GM21723 (cell line): ENCODE measurements around the gene GOLGA6L9.
A peak's percentile ranks its signal among the peaks of the same experiment; 100 is the strongest.
"Not testable (repeated sequence)": the region's sequence is repeated elsewhere in the genome, so short reads cannot be mapped to it uniquely, and the experiment has no call there.

Experiments used
- ATAC-seq: cut with Tn5 transposase; IDR thresholded peaks from one replicate; pipeline ENCODE4 v1.9.1; 2021; ENCODE audit warnings: mild to moderate bottlenecking, moderate library complexity; ENCODE audit not compliant: unreplicated experiment

Gene GOLGA6L9, protein sequence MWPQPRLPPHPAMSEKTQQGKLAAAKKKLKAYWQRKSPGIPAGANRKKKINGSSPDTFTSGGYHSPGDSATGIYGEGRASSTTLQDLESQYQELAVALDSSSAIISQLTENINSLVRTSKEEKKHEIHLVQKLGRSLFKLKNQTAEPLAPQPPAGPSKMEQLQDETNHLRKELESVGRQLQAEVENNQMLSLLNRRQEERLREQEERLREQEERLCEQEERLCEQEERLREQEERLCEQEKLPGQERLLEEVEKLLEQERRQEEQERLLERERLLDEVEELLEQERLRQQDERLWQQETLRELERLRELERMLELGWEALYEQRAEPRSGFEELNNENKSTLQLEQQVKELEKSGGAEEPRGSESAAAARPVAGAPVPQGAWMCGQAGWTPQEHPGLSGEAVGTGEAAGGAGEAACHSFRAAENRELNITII

GRCh38 chr15:82429693-82430092, at the start of gene GOLGA6L9:
GOLGA6L9 (plus strand) TSS chr15:82429816; CDS start chr15:82430080, 264 bp downstream.
- not testable (repeated sequence) for ATAC-seq

- ATAC-seq: not testable (repeated sequence)
Observed at GRCh38 chr15:82381330-82381955, 48.2 kb upstream of the GOLGA6L9 start.

DNA sequence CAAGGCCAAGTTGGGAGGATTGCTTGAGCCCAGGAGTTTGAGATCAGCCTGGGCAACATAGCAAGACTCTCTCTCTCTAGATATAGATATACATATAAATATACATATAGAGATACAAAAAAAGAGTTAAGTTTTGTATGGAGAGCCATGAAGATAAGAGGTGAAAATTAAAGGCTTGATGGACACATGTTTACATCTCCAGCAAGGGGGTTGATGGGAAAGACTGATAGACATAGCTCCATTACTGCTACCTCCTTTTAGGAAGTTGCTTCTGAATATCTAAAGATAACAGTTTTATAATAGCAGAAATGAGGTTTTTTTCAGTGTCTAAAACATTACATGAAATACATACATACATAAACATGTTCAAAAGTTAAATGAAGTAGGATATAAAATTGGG, 42.4 kb upstream of the GOLGA6L9 start:
- ATAC-seq: not testable (repeated sequence)

GRCh38 chr15:82390152-82390551, 39.5 kb upstream of the GOLGA6L9 start:
- ATAC-seq: not testable (repeated sequence)

- not testable (repeated sequence) for ATAC-seq
Observed at GRCh38 chr15:82392077-82392476, 37.5 kb upstream of the GOLGA6L9 start.

GRCh38 chr15:82393671-82394070, 35.9 kb upstream of the GOLGA6L9 start:
- no peak for ATAC-seq

GRCh38 chr15:82395788-82396187, 33.8 kb upstream of the GOLGA6L9 start:
- ATAC-seq: not testable (repeated sequence)

GRCh38 chr15:82397817-82398216, 31.8 kb upstream of the GOLGA6L9 start:
- no peak for ATAC-seq

- ATAC-seq: peak; percentile 16
Observed at GRCh38 chr15:82398785-82399184, 30.8 kb upstream of the GOLGA6L9 start.

DNA sequence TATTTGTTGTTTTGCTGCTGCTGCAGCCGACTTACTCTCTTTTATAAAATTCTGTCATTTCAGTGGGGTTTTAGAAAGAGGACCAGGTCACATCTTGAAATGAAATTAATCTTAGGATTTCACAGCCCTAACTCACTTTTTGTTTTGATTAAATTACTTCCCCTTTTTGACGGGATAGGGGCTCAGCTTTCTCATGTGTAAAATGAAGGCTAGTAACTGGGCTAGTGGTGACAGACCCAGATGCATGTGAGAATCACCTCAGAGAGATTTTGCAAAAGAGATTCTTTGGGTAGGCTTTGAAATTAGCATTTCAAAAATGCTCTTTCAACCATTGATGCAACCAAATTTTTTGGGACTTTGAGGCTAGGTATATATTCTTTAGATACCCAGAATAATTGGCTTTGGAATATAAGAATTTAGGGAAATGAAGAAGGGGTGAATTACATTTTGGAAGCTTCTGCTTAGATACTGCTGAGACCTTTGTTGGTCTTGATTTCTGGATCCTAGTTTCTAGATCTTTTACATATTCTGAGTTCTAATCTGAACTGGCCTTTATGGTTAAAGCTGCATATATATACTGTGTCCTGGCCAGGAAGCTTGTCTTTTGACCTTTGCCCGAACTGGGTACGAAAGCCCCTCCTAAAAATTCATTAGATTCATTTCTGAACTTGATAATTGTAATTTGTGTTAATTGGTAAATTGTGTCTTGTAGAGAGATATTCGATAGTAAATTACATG, 30.1 kb upstream of the GOLGA6L9 start:
- ATAC-seq: peak; percentile 76

DNA sequence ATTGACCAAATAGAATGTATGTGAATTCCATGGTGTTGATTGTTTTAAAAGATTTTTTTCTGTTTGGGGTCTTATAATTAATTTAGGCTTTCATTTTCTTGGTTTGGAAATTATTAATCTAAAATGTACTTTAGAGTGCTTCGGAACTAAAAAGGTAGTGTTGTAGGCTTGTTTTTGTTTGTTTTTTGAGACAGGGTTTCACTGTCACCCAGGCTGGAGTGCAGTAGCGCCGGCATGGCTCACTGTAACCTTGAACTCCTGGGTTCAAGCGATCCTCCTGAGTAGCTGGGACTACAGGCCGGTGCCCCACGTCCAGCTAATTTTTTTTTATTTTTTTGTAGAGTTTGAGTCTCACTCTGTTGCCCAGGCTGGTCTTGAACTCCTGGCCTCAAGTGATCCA, 27.7 kb upstream of the GOLGA6L9 start:
- not testable (repeated sequence) for ATAC-seq

DNA sequence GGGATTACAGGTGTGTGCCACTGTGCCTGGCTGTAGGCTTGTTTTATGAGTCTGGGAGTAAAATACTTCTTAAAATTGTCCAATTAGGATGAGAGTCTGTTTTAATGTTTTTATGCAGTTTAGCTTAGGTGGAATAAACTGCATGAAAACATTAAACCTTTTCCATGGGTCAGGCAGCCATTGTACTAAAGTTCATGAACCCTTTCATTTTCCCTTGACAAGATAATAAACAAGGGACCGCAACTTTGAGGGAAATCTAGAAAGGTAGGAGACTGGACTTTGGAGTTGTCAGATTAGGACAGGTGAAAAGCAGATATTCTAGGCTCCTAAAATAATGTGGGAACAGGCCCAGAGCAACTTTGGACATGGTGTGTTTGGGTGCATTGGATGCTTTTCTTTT, 27.3 kb upstream of the GOLGA6L9 start:
- not testable (repeated sequence) for ATAC-seq

GRCh38 chr15:82406211-82406610, 23.4 kb upstream of the GOLGA6L9 start:
- not testable (repeated sequence) for ATAC-seq

DNA sequence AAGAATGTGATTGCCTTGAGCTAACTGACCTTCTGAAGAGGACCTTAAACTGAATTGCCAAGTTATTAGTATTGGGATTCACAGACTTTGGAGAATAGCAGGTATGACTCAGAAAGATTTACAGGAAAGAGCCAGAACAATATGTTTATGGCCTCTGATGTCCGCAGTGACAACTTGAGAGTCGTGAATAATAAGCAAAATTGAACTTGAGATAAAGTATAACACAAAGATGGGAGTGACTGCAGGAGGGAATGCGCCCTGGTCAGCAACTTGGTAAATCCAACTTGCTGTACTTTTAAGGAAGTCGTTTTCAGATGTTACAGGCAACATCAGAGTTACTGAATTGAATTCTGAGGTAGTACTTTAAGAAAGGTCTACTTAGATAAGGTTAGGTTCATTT, 19.3 kb upstream of the GOLGA6L9 start:
- ATAC-seq: not testable (repeated sequence)

DNA sequence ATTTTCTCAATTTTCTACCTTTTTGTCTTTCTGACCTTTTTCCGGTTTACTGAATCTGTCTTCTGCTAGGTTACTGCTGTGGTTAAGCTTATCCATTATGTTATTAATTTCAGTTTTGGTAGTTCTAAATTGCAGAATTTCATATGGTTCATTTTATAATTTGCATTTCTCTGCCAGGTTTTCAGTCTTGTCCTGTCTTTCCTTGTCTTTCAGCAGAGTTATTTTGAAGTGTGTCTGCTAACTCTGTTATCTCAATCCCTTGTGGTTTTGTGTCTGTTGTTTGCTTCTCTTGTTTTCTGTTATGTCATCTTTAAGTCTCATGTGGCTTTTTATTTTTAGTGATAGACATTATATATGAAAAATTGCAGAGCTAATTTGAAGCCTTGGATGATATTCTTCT, 18.0 kb upstream of the GOLGA6L9 start:
- not testable (repeated sequence) for ATAC-seq

DNA sequence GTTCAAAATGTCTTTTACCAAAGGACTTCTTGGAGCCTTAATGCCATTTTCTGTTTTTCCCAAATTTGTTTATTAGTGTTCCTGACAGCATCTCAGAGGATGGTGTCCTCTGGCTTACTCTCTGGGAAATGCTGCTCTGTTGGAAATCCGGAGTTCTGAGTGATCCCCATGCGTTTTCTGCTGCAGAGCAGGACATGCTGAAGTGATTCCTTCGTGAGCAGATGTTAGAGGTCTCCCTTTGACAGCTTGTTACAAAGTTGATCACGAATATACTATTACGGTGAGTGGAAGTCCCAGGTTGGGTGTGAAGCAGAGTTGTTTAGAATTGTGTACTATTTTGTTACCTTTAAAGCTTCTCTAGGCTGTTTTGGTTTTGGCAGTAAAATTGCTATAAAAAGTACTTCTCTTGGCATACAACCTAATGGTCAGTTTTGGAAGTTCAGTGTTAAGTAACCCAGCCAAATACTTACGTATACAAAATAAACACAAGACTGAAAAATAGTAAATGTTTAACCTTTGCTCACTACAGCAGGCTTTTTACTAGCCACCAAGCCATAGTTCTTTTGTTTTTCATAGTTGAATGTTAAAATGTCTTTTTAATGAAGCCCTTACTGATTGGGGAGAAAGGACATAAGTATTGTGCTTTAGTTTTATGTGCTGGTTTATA, 15.0 kb upstream of the GOLGA6L9 start:
- ATAC-seq: not testable (repeated sequence)

DNA sequence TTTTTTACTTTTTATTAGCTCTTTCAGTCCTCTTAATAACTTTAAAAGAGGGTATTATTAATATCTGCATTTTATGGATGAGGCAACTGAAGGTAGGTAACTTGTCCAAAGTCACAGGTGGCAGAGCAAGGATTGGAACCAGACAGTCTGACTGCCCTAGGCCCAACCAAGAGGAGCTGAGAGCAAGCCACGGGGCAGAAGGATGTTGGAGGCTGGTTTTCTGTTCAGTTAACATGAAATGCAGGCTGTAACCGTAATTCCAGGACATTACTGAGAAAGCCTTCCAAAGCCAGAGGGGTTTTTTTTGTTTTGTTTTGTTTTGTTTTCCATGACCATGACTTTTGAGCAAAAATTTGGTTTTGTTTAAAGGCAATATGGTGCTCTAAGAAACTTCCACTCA, 9.1 kb upstream of the GOLGA6L9 start:
- not testable (repeated sequence) for ATAC-seq

GRCh38 chr15:82420966-82421365, 8.7 kb upstream of the GOLGA6L9 start:
- not testable (repeated sequence) for ATAC-seq

DNA sequence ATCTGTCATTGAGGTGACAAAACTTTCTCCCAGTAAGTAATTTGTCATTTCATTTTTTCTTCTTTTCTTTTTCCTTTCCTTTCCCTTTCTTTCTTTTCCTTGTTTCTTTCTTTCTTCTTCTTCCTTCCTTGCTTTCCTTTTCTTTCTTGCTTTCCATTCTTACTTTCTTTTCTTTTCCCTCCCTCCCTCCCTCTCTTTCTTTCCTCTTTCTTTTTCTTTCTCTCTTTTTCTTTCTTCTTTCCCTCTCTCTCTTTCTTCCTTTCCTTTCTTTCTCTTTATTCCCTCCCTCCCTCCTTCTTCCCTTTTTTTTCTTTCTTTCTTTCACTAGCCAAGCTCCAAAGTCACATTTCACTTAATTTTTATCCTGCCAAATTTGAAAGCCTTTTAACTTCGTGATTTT, 2.5 kb upstream of the GOLGA6L9 start:
- ATAC-seq: not testable (repeated sequence)

- ATAC-seq: not testable (repeated sequence)
Observed at GRCh38 chr15:82445420-82445819, 15.8 kb downstream of the GOLGA6L9 start.

- not testable (repeated sequence) for ATAC-seq
Observed at GRCh38 chr15:82457336-82457735, 27.7 kb downstream of the GOLGA6L9 start.
